Measurements from ENCODE around the gene SNRK. TPM values are rescaled to one million over a fixed set of nuclear protein-coding genes. Genes with fewer than 3 reads are reported as not detected.

Gene SNRK
- total RNA-seq, 1 donor from 2014 or later = 50.6 TPM

GRCh38 chr3:43372007-43372740, 85.8 kb downstream of the SNRK start:
- Histone ChIP-seq H3K4me1 (ENCODE audit: control insufficient read depth in 3 of 3, insufficient read depth in 3 of 3, low read length in 3 of 3) (peaks cover 1 to 8% (median 5%) of the 10 kb centered on the region in 3 donors), H3K27ac (ENCODE audit: low read depth, low read length) (no peak overlapping the region), H3K27me3 (ENCODE audit: control insufficient read depth in 3 of 3, insufficient read depth in 3 of 3, low read length in 3 of 3) (no peaks in the 10 kb centered on the region), H3K36me3 (ENCODE audit: control insufficient read depth in 3 of 3, insufficient read depth in 3 of 3, low read length in 3 of 3) (no peaks in the 10 kb centered on the region), H3K9me3 (ENCODE audit: control insufficient read depth in 3 of 3, low read length in 3 of 3) (no peaks in the 10 kb centered on the region), H3K4me3 (ENCODE audit: low read length in 3 of 3) (no peak overlapping the region), H3K9ac (ENCODE audit: low read depth in 1 of 3, low read length in 3 of 3) (no peak overlapping the region)

GRCh38 chr3:43372809-43373559, 86.6 kb downstream of the SNRK start:
- peaks cover 0 to 7% (median 5%) of the 10 kb centered on the region in 3 donors for H3K4me1 ChIP-seq (ENCODE audit: control insufficient read depth in 3 of 3, insufficient read depth in 3 of 3, low read length in 3 of 3)
- no peaks in the 10 kb centered on the region for H3K27me3 ChIP-seq (ENCODE audit: control insufficient read depth in 3 of 3, insufficient read depth in 3 of 3, low read length in 3 of 3)
- H3K9me3 ChIP-seq (ENCODE audit: control insufficient read depth in 3 of 3, low read length in 3 of 3) = no peaks in the 10 kb centered on the region
- H3K27ac ChIP-seq (ENCODE audit: low read depth, low read length) = no peak overlapping the region
- no peak overlapping the region for H3K4me3 ChIP-seq (ENCODE audit: low read length in 3 of 3)
- H3K9ac ChIP-seq (ENCODE audit: low read depth in 1 of 3, low read length in 3 of 3) = no peak overlapping the region
- H3K36me3 ChIP-seq (ENCODE audit: control insufficient read depth in 3 of 3, insufficient read depth in 3 of 3, low read length in 3 of 3) = no peaks in the 10 kb centered on the region

- no peak overlapping the region for H3K4me3 ChIP-seq (ENCODE audit: low read length in 3 of 3)
- H3K27me3 ChIP-seq (ENCODE audit: control insufficient read depth in 3 of 3, insufficient read depth in 3 of 3, low read length in 3 of 3) = no peaks in the 10 kb centered on the region
- H3K4me1 ChIP-seq (ENCODE audit: control insufficient read depth in 3 of 3, insufficient read depth in 3 of 3, low read length in 3 of 3) = peaks cover 2 to 9% (median 7%) of the 10 kb centered on the region in 3 donors
- no peak overlapping the region for H3K9ac ChIP-seq (ENCODE audit: low read depth in 1 of 3, low read length in 3 of 3)
- H3K9me3 ChIP-seq (ENCODE audit: control insufficient read depth in 3 of 3, low read length in 3 of 3) = no peaks in the 10 kb centered on the region
- H3K27ac ChIP-seq (ENCODE audit: low read depth, low read length) = no peak overlapping the region
- H3K36me3 ChIP-seq (ENCODE audit: control insufficient read depth in 3 of 3, insufficient read depth in 3 of 3, low read length in 3 of 3) = no peaks in the 10 kb centered on the region
Observed at GRCh38 chr3:43373560-43373928, 87.2 kb downstream of the SNRK start.

- H3K9me3 ChIP-seq (ENCODE audit: control insufficient read depth in 3 of 3, low read length in 3 of 3) = no peaks in the 10 kb centered on the region
- no peak overlapping the region for H3K4me3 ChIP-seq (ENCODE audit: low read length in 3 of 3)
- no peak overlapping the region for H3K9ac ChIP-seq (ENCODE audit: low read depth in 1 of 3, low read length in 3 of 3)
- H3K27me3 ChIP-seq (ENCODE audit: control insufficient read depth in 3 of 3, insufficient read depth in 3 of 3, low read length in 3 of 3) = no peaks in the 10 kb centered on the region
- H3K27ac ChIP-seq (ENCODE audit: low read depth, low read length) = no peak overlapping the region
- H3K4me1 ChIP-seq (ENCODE audit: control insufficient read depth in 3 of 3, insufficient read depth in 3 of 3, low read length in 3 of 3) = peaks cover 2 to 4% (median 3%) of the 10 kb centered on the region in 3 donors
- H3K36me3 ChIP-seq (ENCODE audit: control insufficient read depth in 3 of 3, insufficient read depth in 3 of 3, low read length in 3 of 3) = no peaks in the 10 kb centered on the region
Observed at GRCh38 chr3:43378066-43378935, 92.0 kb downstream of the SNRK start.

- Histone ChIP-seq H3K27me3 (ENCODE audit: control insufficient read depth in 3 of 3, insufficient read depth in 3 of 3, low read length in 3 of 3) (no peaks in the 10 kb centered on the region), H3K9ac (ENCODE audit: low read depth in 1 of 3, low read length in 3 of 3) (no peak overlapping the region), H3K4me1 (ENCODE audit: control insufficient read depth in 3 of 3, insufficient read depth in 3 of 3, low read length in 3 of 3) (peaks cover 2 to 4% (median 3%) of the 10 kb centered on the region in 3 donors), H3K27ac (ENCODE audit: low read depth, low read length) (peak overlapping the region; percentile 22), H3K9me3 (ENCODE audit: control insufficient read depth in 3 of 3, low read length in 3 of 3) (no peaks in the 10 kb centered on the region), H3K4me3 (ENCODE audit: low read length in 3 of 3) (no peak overlapping the region), H3K36me3 (ENCODE audit: control insufficient read depth in 3 of 3, insufficient read depth in 3 of 3, low read length in 3 of 3) (no peaks in the 10 kb centered on the region)
Observed at GRCh38 chr3:43379343-43379742, 93.0 kb downstream of the SNRK start.

- H3K9ac ChIP-seq (ENCODE audit: low read depth in 1 of 3, low read length in 3 of 3) = no peak overlapping the region
- no peaks in the 10 kb centered on the region for H3K36me3 ChIP-seq (ENCODE audit: control insufficient read depth in 3 of 3, insufficient read depth in 3 of 3, low read length in 3 of 3)
- no peaks in the 10 kb centered on the region for H3K9me3 ChIP-seq (ENCODE audit: control insufficient read depth in 3 of 3, low read length in 3 of 3)
- peak overlapping the region; percentile 48 for H3K27ac ChIP-seq (ENCODE audit: low read depth, low read length)
- peaks cover 16 to 25% (median 21%) of the 10 kb centered on the region in 3 donors for H3K4me1 ChIP-seq (ENCODE audit: control insufficient read depth in 3 of 3, insufficient read depth in 3 of 3, low read length in 3 of 3)
- no peak overlapping the region for H3K4me3 ChIP-seq (ENCODE audit: low read length in 3 of 3)
- H3K27me3 ChIP-seq (ENCODE audit: control insufficient read depth in 3 of 3, insufficient read depth in 3 of 3, low read length in 3 of 3) = no peaks in the 10 kb centered on the region
Observed at GRCh38 chr3:43388175-43388574, 101.8 kb downstream of the SNRK start.

GRCh38 chr3:43388915-43389314, 102.6 kb downstream of the SNRK start:
- Histone ChIP-seq H3K27me3 (ENCODE audit: control insufficient read depth in 3 of 3, insufficient read depth in 3 of 3, low read length in 3 of 3) (no peaks in the 10 kb centered on the region), H3K27ac (ENCODE audit: low read depth, low read length) (peak overlapping the region; percentile 48), H3K36me3 (ENCODE audit: control insufficient read depth in 3 of 3, insufficient read depth in 3 of 3, low read length in 3 of 3) (no peaks in the 10 kb centered on the region), H3K9me3 (ENCODE audit: control insufficient read depth in 3 of 3, low read length in 3 of 3) (no peaks in the 10 kb centered on the region), H3K4me1 (ENCODE audit: control insufficient read depth in 3 of 3, insufficient read depth in 3 of 3, low read length in 3 of 3) (peaks cover 19 to 25% (median 21%) of the 10 kb centered on the region in 3 donors), H3K9ac (ENCODE audit: low read depth in 1 of 3, low read length in 3 of 3) (no peak overlapping the region), H3K4me3 (ENCODE audit: low read length in 3 of 3) (no peak overlapping the region)

GRCh38 chr3:43389388-43390254, 103.3 kb downstream of the SNRK start:
- Histone ChIP-seq H3K4me3 (ENCODE audit: low read length in 3 of 3) (no peak overlapping the region), H3K9ac (ENCODE audit: low read depth in 1 of 3, low read length in 3 of 3) (peak overlapping the region in 1 of 3 donors; percentile 12), H3K9me3 (ENCODE audit: control insufficient read depth in 3 of 3, low read length in 3 of 3) (no peaks in the 10 kb centered on the region), H3K36me3 (ENCODE audit: control insufficient read depth in 3 of 3, insufficient read depth in 3 of 3, low read length in 3 of 3) (no peaks in the 10 kb centered on the region), H3K4me1 (ENCODE audit: control insufficient read depth in 3 of 3, insufficient read depth in 3 of 3, low read length in 3 of 3) (peaks cover 21 to 25% (median 23%) of the 10 kb centered on the region in 3 donors), H3K27me3 (ENCODE audit: control insufficient read depth in 3 of 3, insufficient read depth in 3 of 3, low read length in 3 of 3) (no peaks in the 10 kb centered on the region), H3K27ac (ENCODE audit: low read depth, low read length) (peak overlapping the region; percentile 48)

- H3K4me1 ChIP-seq (ENCODE audit: control insufficient read depth in 3 of 3, insufficient read depth in 3 of 3, low read length in 3 of 3) = peaks cover 21 to 25% (median 25%) of the 10 kb centered on the region in 3 donors
- H3K9me3 ChIP-seq (ENCODE audit: control insufficient read depth in 3 of 3, low read length in 3 of 3) = no peaks in the 10 kb centered on the region
- H3K36me3 ChIP-seq (ENCODE audit: control insufficient read depth in 3 of 3, insufficient read depth in 3 of 3, low read length in 3 of 3) = no peaks in the 10 kb centered on the region
- no peak overlapping the region for H3K9ac ChIP-seq (ENCODE audit: low read depth in 1 of 3, low read length in 3 of 3)
- no peaks in the 10 kb centered on the region for H3K27me3 ChIP-seq (ENCODE audit: control insufficient read depth in 3 of 3, insufficient read depth in 3 of 3, low read length in 3 of 3)
- peak overlapping the region; percentile 48 for H3K27ac ChIP-seq (ENCODE audit: low read depth, low read length)
- no peak overlapping the region for H3K4me3 ChIP-seq (ENCODE audit: low read length in 3 of 3)
Observed at GRCh38 chr3:43390255-43390588, 103.9 kb downstream of the SNRK start.
